Neural cell (in vitro differentiated cells): Measurements from ENCODE around the gene DDX1. TPM values are rescaled to one million over a fixed set of nuclear protein-coding genes. Genes with fewer than 3 reads are reported as not detected.

Experiments used
- H2AFZ ChIP-seq: fragments of 200-600, 300-800 bp; sonication (generic), shearing (Covaris generic); 2 replicates; pipeline ENCODE4 v1.6.0; 2014; ENCODE audit warnings: low read depth, mild to moderate bottlenecking, antibody characterized with exemption, low read length, moderate library complexity
- H3F3A ChIP-seq: fragments of 200-600 bp; shearing (Covaris generic); 2 replicates; pipeline ENCODE4 v1.6.1; 2016; ENCODE audit warnings: mild to moderate bottlenecking, moderate library complexity, mixed read lengths, antibody characterized with exemption, low read length; ENCODE audit not compliant: insufficient read depth, poor library complexity, severe bottlenecking
- H3K27ac ChIP-seq: fragments of 200-600, 300-800 bp; sonication (generic), shearing (Covaris generic); 2 replicates; pipeline ENCODE4 v1.5.1; 2014; ENCODE audit warnings: mild to moderate bottlenecking, low read length, moderate library complexity
- H3K27me3 ChIP-seq: fragments of 300-800, 200-600 bp; sonication (generic), shearing (Covaris generic); 2 replicates; pipeline ENCODE4 v1.6.0; 2014; ENCODE audit warnings: mild to moderate bottlenecking, low read depth, low read length, moderate library complexity; ENCODE audit not compliant: insufficient read depth
- H3K36me3 ChIP-seq: fragments of 300-800, 200-600 bp; sonication (generic), shearing (Covaris generic); 2 replicates; pipeline ENCODE4 v1.5.1; 2014; ENCODE audit warnings: mild to moderate bottlenecking, antibody characterized with exemption, low read length, moderate library complexity; ENCODE audit not compliant: insufficient read depth
- H3K4me2 ChIP-seq: fragments of 300-800, 200-600 bp; sonication (generic), shearing (Covaris generic); 2 replicates; pipeline ENCODE4 v1.6.0; 2014; ENCODE audit warnings: mild to moderate bottlenecking, low read length
- H3K4me3 ChIP-seq: fragments of 300-800, 200-600 bp; sonication (generic), shearing (Covaris generic); 2 replicates; pipeline ENCODE4 v1.5.1; 2014; ENCODE audit warnings: mild to moderate bottlenecking, low read length, moderate library complexity
- H3K79me2 ChIP-seq: fragments of 200-600 bp; shearing (Covaris generic); replicated peaks from 2 replicates; pipeline ENCODE4 v1.6.0; 2014; ENCODE audit warnings: mild to moderate bottlenecking, low read length, moderate library complexity; ENCODE audit not compliant: insufficient read depth
- H3K9ac ChIP-seq: fragments of 300-800, 200-600 bp; sonication (generic), shearing (Covaris generic); 2 replicates; pipeline ENCODE4 v1.6.1; 2016; ENCODE audit warnings: mild to moderate bottlenecking, low read length, mixed read lengths
- H3K9me2 ChIP-seq: fragments of 200-600 bp; shearing (Covaris generic); 2 replicates; pipeline ENCODE4 v1.6.1; 2016; ENCODE audit warnings: mild to moderate bottlenecking, low read length, mixed read lengths; ENCODE audit not compliant: insufficient read depth
- H3K9me3 ChIP-seq: fragments of 200-600, 300-800 bp; sonication (generic), shearing (Covaris generic); 2 replicates; pipeline ENCODE4 v1.6.1; 2016; ENCODE audit warnings: mild to moderate bottlenecking, mixed run types, low read length, moderate library complexity, mixed read lengths
- H4K20me1 ChIP-seq: fragments of 200-600 bp; shearing (Covaris generic); 2 replicates; pipeline ENCODE4 v1.6.1; 2016; ENCODE audit warnings: mild to moderate bottlenecking, mixed run types; ENCODE audit not compliant: insufficient read depth
- EP300 ChIP-seq: fragments of 450-650 bp; conservative IDR thresholded peaks from 2 replicates; pipeline ENCODE4 v1.6.1; 2014; ENCODE audit warnings: antibody characterized with exemption, mild to moderate bottlenecking, moderate library complexity; ENCODE audit not compliant: poor library complexity, severe bottlenecking
- EZH2 ChIP-seq: fragments of 200-600, 300-800 bp; shearing (Covaris generic), sonication (generic); IDR thresholded peaks from 2 replicates; pipeline ENCODE4 v1.6.1; 2014; ENCODE audit warnings: antibody characterized with exemption, low read length, borderline replicate concordance, mild to moderate bottlenecking; ENCODE audit not compliant: insufficient read depth, poor library complexity, severe bottlenecking
- MXI1 ChIP-seq: fragments of 450-650 bp; conservative IDR thresholded peaks from 2 replicates; pipeline ENCODE4 v1.6.1; 2014; ENCODE audit warnings: antibody characterized with exemption, mild to moderate bottlenecking; ENCODE audit not compliant: poor library complexity, severe bottlenecking
- POLR2AphosphoS5 ChIP-seq: IDR thresholded peaks from 2 replicates; pipeline ENCODE4 v1.6.1; 2012
- RAD21 ChIP-seq: fragments of 450-650 bp; conservative IDR thresholded peaks from 2 replicates; pipeline ENCODE4 v1.6.1; 2014; ENCODE audit warnings: antibody characterized with exemption, mild to moderate bottlenecking, moderate library complexity
- SMC3 ChIP-seq: fragments of 450-650 bp; conservative IDR thresholded peaks from 2 replicates; pipeline ENCODE4 v1.6.1; 2014; ENCODE audit warnings: antibody characterized with exemption, mild to moderate bottlenecking, moderate library complexity; ENCODE audit not compliant: poor library complexity
- TAF1 ChIP-seq: IDR thresholded peaks from 2 replicates; pipeline ENCODE4 v1.6.1; 2012; ENCODE audit warnings: low read depth
- polyA plus RNA-seq: library from polyadenylated mRNA; depleted of rRNA; stranded (reverse); fragments of >200 nt; gene quantifications from 2 replicates; pipeline ENCODE4 v1.2.3, GENCODE V29; 2014
- TF ChIP-seq, protein P1 (sequence below): IDR thresholded peaks from 2 replicates; pipeline ENCODE4 v1.6.1; 2012; ENCODE audit warnings: borderline replicate concordance
- TF ChIP-seq, protein P2 (sequence below): fragments of 450-650 bp; IDR thresholded peaks from 2 replicates; pipeline ENCODE4 v1.5.1; 2014; ENCODE audit warnings: antibody characterized with exemption, mild to moderate bottlenecking, moderate library complexity; ENCODE audit not compliant: poor library complexity, severe bottlenecking

Gene DDX1
- polyA plus RNA-seq, 1 donor from 2014 or later, result 159 TPM

GRCh38 chr2:15622214-15622613 is 30.5 kb downstream of the DDX1 start:
- Histone ChIP-seq H3K79me2 (no peaks in the 10 kb centered on the region), H3K4me2 (no peak overlapping the region), H3F3A (no peaks in the 10 kb centered on the region), H3K36me3 (peaks cover 32% of the 10 kb centered on the region), H3K4me3 (no peak overlapping the region), H4K20me1 (no peaks in the 10 kb centered on the region), H2AFZ (no peak overlapping the region), H3K27ac (no peak overlapping the region), H3K9ac (no peak overlapping the region), H3K27me3 (no peaks in the 10 kb centered on the region), H3K9me3 (no peaks in the 10 kb centered on the region), H3K9me2 (no peaks in the 10 kb centered on the region)
- TF ChIP-seq MXI1, result no peak
- TF ChIP-seq, protein P1, sequence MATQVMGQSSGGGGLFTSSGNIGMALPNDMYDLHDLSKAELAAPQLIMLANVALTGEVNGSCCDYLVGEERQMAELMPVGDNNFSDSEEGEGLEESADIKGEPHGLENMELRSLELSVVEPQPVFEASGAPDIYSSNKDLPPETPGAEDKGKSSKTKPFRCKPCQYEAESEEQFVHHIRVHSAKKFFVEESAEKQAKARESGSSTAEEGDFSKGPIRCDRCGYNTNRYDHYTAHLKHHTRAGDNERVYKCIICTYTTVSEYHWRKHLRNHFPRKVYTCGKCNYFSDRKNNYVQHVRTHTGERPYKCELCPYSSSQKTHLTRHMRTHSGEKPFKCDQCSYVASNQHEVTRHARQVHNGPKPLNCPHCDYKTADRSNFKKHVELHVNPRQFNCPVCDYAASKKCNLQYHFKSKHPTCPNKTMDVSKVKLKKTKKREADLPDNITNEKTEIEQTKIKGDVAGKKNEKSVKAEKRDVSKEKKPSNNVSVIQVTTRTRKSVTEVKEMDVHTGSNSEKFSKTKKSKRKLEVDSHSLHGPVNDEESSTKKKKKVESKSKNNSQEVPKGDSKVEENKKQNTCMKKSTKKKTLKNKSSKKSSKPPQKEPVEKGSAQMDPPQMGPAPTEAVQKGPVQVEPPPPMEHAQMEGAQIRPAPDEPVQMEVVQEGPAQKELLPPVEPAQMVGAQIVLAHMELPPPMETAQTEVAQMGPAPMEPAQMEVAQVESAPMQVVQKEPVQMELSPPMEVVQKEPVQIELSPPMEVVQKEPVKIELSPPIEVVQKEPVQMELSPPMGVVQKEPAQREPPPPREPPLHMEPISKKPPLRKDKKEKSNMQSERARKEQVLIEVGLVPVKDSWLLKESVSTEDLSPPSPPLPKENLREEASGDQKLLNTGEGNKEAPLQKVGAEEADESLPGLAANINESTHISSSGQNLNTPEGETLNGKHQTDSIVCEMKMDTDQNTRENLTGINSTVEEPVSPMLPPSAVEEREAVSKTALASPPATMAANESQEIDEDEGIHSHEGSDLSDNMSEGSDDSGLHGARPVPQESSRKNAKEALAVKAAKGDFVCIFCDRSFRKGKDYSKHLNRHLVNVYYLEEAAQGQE, result no peak
- no peak for TF ChIP-seq TAF1
- TF ChIP-seq, protein P2, sequence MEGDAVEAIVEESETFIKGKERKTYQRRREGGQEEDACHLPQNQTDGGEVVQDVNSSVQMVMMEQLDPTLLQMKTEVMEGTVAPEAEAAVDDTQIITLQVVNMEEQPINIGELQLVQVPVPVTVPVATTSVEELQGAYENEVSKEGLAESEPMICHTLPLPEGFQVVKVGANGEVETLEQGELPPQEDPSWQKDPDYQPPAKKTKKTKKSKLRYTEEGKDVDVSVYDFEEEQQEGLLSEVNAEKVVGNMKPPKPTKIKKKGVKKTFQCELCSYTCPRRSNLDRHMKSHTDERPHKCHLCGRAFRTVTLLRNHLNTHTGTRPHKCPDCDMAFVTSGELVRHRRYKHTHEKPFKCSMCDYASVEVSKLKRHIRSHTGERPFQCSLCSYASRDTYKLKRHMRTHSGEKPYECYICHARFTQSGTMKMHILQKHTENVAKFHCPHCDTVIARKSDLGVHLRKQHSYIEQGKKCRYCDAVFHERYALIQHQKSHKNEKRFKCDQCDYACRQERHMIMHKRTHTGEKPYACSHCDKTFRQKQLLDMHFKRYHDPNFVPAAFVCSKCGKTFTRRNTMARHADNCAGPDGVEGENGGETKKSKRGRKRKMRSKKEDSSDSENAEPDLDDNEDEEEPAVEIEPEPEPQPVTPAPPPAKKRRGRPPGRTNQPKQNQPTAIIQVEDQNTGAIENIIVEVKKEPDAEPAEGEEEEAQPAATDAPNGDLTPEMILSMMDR, result no peak
- TF ChIP-seq SMC3, result no peak
- no peak for TF ChIP-seq EZH2
- TF ChIP-seq EP300, result no peak
- no peak for TF ChIP-seq RAD21
- no peak for TF ChIP-seq POLR2AphosphoS5

DNA sequence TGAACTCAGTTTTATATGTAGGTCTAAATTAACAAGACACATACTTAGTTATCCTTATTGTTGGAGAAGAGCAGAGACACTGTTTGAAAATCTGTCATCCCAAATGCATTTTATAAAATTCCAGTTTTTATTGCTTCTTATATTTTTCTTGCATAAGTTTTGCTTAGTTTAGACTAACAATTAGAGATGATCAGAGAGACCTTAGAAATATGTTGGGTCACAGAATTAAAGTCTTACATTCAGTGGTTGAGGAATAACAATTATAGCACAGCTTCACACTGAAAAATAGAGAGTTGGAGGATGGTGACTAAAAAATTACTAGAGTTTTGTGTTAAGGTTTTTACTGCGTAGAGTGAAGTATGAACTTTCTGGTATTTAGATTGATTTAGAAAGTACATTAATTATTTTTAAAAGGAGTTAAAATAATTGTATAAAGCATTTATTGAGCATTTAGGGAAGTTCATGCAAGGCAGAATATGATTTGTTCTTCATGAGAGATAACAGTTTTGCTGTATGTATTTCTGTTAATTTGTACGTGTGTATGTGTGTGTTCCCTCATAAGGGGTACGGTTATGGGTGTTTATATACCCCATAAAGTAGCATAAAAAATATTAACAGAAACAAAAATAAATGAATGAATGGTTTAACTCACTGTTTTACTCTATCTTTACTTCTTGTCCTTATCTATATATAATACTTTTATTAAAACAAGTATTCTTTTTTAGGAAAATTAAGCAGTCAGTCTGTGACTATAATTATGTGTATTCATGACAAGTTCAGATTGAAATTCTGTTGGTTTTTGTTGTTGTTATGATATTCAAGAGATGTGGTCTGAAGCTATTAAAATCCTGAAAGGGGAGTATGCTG is 31.2 kb downstream of the DDX1 start:
- Histone ChIP-seq H3K36me3 (peaks cover 32% of the 10 kb centered on the region), H3K79me2 (no peaks in the 10 kb centered on the region)

More for the DNA sequence above, 31.2 kb downstream of the DDX1 start:
- no peaks in the 10 kb centered on the region for H3K27me3 ChIP-seq
- no peak overlapping the region for H2AFZ ChIP-seq
- H3K9ac ChIP-seq, result no peak overlapping the region
- H4K20me1 ChIP-seq, result no peaks in the 10 kb centered on the region
- H3K27ac ChIP-seq, result no peak overlapping the region
- H3K9me3 ChIP-seq, result no peaks in the 10 kb centered on the region
- H3K9me2 ChIP-seq, result no peaks in the 10 kb centered on the region
- no peak overlapping the region for H3K4me2 ChIP-seq
- no peaks in the 10 kb centered on the region for H3F3A ChIP-seq
- H3K4me3 ChIP-seq, result no peak overlapping the region
- TF ChIP-seq, protein P1, result no peak
- TF ChIP-seq TAF1, result no peak
